SJCRH30 (cell line): Measurements from ENCODE around the gene OR2T1. TPM values are rescaled to one million over a fixed set of nuclear protein-coding genes. Genes with fewer than 3 reads are reported as not detected.
"Not testable (repeated sequence)": the region's sequence is repeated elsewhere in the genome, so short reads cannot be mapped to it uniquely, and the experiment has no call there.

Experiments
- DNase-seq, 2 experiments: peaks; one replicate each; pipeline ENCODE4 v3.0.0-alpha.2; 2015 to 2020
- H3K27ac ChIP-seq: fragments of 250-450 bp; sonication (Bioruptor Pico); 2 replicates; pipeline ENCODE4 v1.5.1; 2020; ENCODE audit warnings: mild to moderate bottlenecking, moderate library complexity
- H3K27me3 ChIP-seq: fragments of 250-450 bp; sonication (Bioruptor Pico); 2 replicates; pipeline ENCODE4 v1.5.1; 2020; ENCODE audit warnings: mild to moderate bottlenecking, moderate library complexity
- H3K36me3 ChIP-seq: fragments of 250-450 bp; sonication (Bioruptor Pico); 2 replicates; pipeline ENCODE4 v1.5.1; 2020; ENCODE audit warnings: mild to moderate bottlenecking, moderate library complexity
- H3K4me1 ChIP-seq: fragments of 250-450 bp; sonication (Bioruptor Pico); 2 replicates; pipeline ENCODE4 v1.5.1; 2020; ENCODE audit warnings: mild to moderate bottlenecking, moderate library complexity
- H3K4me3 ChIP-seq: fragments of 250-450 bp; sonication (Bioruptor Pico); 2 replicates; pipeline ENCODE4 v1.5.1; 2020; ENCODE audit warnings: mild to moderate bottlenecking, moderate library complexity
- H3K9me3 ChIP-seq: fragments of 250-450 bp; sonication (Bioruptor Pico); replicated peaks from 2 replicates; pipeline ENCODE4 v1.5.1; 2020; ENCODE audit warnings: mild to moderate bottlenecking, moderate library complexity
- total RNA-seq: library from RNA; depleted of rRNA; stranded (reverse); fragments of >200 nt; shearing (Covaris generic); gene quantifications from 2 replicates; pipeline ENCODE4 v1.2.3, GENCODE V29; 2014

Gene OR2T1
- total RNA-seq, 1 experiment from 2014 or later: not detected

DNA sequence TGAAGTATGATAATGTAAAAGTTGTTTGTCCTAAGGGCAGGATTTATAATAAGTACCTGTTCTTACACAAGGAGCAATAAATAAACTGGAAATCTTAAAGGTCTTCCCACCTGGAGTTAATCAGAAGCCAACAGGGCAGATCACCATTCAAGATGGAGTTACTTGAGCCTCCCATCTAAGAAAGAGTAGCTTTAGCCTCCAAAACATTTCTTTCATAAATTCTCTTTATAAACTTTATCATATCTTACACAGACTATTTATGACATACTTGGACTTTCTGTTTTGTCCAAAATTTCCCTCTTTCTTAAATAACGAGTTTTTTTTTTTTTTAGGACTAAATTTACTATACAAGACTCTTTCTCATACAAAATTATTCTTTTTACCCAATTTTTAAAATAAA is 18.5 kb downstream of the OR2T1 start:
- no peaks in the 10 kb centered on the region for H3K36me3 ChIP-seq
- H3K4me3 ChIP-seq: no peak overlapping the region
- H3K4me1 ChIP-seq: no peaks in the 10 kb centered on the region
- H3K9me3 ChIP-seq: peaks cover 3% of the 10 kb centered on the region; the same call in 1 of the 2 replicates
- peak in 1 of 2 experiments; percentile 2 for DNase-seq
- H3K27ac ChIP-seq: no peak overlapping the region
- H3K27me3 ChIP-seq: no peaks in the 10 kb centered on the region

- not testable (repeated sequence) for H3K36me3 ChIP-seq, H3K4me1 ChIP-seq, H3K27ac ChIP-seq, H3K9me3 ChIP-seq, H3K27me3 ChIP-seq, H3K4me3 ChIP-seq, DNase-seq
Observed at GRCh38 chr1:248427526-248428191, 24.8 kb downstream of the OR2T1 start.

DNA sequence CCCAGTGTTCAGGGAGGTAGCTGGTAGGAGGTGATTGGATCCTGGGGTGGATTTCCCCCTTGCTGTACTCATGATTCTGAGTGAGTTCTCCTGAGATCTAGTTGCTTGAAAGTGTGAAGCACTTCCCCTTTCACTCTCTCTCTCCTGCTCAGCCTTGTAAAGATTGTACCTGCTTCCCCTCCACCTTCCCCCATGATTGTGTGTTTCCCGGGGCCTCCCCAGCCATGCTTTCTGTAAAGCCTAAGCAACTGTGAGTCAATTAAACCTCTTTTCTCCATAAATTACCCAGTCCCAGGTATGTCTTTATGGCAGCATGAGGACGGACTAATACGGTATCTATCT is 25.3 kb downstream of the OR2T1 start:
- not testable (repeated sequence) for H3K27me3 ChIP-seq, H3K4me1 ChIP-seq, DNase-seq, H3K27ac ChIP-seq, H3K36me3 ChIP-seq, H3K9me3 ChIP-seq, H3K4me3 ChIP-seq

DNA sequence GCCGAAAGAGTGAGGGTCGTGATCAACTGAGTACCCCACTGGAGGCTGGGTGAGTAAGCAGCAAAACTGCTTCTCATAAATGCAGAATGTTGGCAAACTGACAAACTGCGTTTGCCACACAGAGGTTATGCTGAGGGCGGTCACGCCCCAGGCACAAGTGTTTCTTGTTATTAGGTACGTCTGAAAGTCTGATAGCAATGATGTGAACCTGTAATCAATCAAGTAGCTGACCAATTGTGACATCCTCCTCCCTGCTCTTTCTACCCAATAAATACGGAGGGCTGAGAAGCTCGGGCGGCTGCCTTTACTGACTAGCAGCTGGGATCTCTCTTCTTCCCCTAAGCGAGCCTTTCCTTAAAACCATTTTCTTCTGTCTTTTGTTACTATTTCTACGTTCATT is 28.8 kb downstream of the OR2T1 start:
- not testable (repeated sequence) for H3K4me3 ChIP-seq, H3K9me3 ChIP-seq, H3K4me1 ChIP-seq, DNase-seq, H3K27ac ChIP-seq, H3K27me3 ChIP-seq, H3K36me3 ChIP-seq

- not testable (repeated sequence) for H3K9me3 ChIP-seq
Observed at GRCh38 chr1:248432201-248432600, 29.4 kb downstream of the OR2T1 start.

DNA sequence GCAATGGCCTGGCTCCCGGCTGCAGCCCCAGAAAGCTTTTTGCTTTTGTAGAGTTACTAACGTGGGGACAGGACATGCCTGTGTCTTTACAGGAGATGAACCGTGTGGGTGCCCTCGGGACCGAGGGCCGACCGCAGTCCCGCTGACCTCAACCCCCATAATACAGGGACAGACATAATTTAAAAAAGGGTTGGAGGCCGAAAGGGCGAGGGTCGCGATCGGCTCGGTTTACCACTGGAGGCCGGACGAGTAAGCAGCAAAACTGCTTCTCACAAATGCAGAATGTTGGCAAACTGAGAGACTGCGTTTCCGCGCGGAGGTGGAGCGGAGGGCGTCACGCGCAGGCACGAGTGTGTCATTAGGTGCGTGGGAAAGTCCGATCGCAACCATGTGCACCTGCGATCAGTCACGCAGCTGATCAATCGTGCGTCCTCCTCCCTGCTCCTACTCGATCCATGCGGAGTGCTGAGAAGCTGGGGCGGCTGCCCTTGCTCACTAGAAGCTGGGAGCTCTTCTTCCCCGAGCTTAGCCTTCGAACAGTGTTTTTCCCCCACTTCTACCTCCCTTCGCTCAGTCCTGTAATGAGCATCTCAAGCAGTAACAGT is 31.1 kb downstream of the OR2T1 start:
- not testable (repeated sequence) for H3K27ac ChIP-seq, DNase-seq, H3K9me3 ChIP-seq

More at GRCh38 chr1:248432201-248432600, 29.4 kb downstream of the OR2T1 start:
- H3K36me3 ChIP-seq, H3K27ac ChIP-seq, H3K4me1 ChIP-seq, DNase-seq, H3K27me3 ChIP-seq, H3K4me3 ChIP-seq: not testable (repeated sequence)

DNA sequence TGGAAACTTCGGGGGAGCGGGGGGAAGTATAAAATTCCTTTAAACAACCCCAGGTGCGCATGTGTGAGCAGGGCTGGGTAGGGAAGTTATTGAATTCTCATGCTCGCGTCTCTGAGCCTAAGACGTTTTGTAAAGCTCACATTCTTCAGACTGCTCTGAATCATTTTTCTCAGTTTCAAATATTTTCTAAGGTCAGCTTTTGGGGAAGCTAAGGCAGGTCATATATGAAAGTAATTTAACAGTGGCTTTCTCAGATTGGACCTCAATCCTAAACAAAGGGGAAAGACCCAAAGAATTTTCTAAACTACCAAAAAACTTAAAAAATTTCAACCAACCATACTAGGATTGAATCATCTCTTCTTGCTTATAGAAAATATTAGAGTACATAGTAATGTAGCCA is 32.1 kb downstream of the OR2T1 start:
- not testable (repeated sequence) for H3K27ac ChIP-seq, H3K4me3 ChIP-seq, H3K27me3 ChIP-seq, H3K9me3 ChIP-seq, H3K36me3 ChIP-seq, DNase-seq, H3K4me1 ChIP-seq

More for the DNA sequence above, 31.1 kb downstream of the OR2T1 start:
- not testable (repeated sequence) for H3K4me1 ChIP-seq, H3K27me3 ChIP-seq, H3K36me3 ChIP-seq, H3K4me3 ChIP-seq

DNA sequence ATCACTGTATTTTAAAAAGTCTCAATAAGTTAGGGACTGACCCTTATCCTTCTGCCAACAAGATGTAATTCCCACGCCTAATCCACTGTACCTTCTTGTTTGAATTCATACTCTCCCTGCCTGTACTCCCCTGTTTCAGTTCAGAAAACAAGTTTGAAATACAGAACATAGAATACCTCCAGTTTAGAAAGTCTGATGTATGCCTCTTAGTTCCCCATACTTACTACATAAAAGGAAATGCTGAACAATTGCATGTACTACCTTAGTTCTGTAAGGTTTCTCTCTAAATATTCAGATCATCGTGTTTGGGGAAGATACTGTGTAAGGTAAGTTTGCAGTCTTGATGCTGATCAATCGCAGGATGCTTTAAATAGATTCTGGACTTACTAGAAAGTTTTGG is 33.5 kb downstream of the OR2T1 start:
- H3K36me3 ChIP-seq, H3K27me3 ChIP-seq, H3K27ac ChIP-seq, H3K4me1 ChIP-seq, H3K9me3 ChIP-seq, H3K4me3 ChIP-seq, DNase-seq: not testable (repeated sequence)

DNA sequence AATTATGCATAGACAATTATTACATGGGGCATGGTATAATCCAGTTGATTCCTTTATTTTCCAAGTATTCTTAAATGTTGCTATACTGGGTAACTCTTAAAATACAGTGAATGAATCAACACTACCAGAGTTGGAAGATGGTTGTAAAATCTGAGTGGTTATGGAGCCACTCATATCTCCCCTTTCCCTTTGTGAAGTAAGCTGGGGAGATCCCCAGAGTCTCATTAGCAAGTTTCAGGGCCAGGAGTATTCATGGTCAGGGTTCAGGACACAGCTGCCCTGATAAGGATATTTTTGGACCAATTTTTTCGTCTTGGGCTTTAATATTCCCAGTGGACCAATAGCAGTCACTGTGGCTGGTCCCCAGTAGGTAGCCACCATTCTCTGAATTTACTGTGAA is 35.8 kb downstream of the OR2T1 start:
- not testable (repeated sequence) for H3K27ac ChIP-seq, H3K27me3 ChIP-seq, H3K4me3 ChIP-seq, H3K9me3 ChIP-seq, DNase-seq, H3K36me3 ChIP-seq, H3K4me1 ChIP-seq

DNA sequence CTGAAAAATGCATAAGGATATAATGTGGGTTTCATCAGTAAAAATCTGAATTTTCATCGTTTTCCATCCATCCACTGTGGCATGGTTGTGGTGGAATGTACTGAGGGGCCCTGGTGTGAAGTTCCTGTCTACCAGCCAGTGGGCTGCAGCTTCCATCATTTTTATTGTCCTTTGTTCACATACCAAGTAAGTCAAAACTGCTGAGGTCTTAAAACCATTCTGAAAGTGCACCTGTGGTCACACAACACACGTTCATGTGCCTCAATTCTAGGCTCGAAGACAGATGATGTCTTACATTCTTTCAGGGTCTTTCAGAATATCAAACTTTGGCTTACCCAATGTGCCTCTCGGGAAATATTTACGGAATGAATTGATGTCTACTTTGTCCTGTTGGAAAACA is 36.4 kb downstream of the OR2T1 start:
- DNase-seq: not testable (repeated sequence)

DNA sequence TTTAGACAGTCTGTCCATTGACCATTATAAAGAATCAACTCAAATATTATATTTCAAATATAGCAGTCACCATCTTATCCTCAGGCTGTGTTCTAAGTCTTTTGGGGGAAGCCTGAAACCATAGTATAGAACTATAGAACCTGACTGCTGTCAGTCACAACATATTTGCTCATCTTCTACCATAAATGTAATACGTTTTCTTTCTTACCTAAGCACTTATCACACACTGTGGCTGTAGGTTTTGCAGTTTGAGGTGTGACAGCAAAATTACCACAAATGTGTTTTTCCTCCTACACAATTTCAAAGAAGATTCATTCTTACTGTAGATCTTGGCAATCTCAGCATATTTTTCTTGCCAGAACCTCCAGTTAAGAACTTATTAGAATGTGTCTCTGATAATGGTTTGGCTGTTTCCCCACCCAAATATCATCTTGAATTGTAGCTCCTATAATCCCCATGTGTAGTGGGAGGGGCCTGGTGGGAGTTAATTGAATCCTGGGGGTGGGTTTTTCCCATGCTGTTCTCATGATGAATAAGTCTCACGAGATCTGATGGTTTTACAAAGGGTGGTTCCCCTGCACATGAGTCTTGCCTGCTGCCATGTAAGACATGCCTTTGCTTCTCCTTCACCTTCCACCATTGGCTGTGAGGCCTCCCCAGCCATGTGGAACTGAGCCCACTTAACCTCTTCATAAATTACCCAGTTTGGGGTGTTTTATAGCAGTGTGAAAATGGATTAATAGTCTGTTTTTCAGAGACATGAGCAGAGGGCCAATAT is 39.8 kb downstream of the OR2T1 start:
- not testable (repeated sequence) for H3K9me3 ChIP-seq, H3K27ac ChIP-seq, H3K4me3 ChIP-seq, H3K4me1 ChIP-seq, DNase-seq, H3K27me3 ChIP-seq, H3K36me3 ChIP-seq

More for the DNA sequence above, 36.4 kb downstream of the OR2T1 start:
- H3K27ac ChIP-seq, H3K4me3 ChIP-seq, H3K4me1 ChIP-seq, H3K36me3 ChIP-seq, H3K27me3 ChIP-seq, H3K9me3 ChIP-seq: not testable (repeated sequence)

DNA sequence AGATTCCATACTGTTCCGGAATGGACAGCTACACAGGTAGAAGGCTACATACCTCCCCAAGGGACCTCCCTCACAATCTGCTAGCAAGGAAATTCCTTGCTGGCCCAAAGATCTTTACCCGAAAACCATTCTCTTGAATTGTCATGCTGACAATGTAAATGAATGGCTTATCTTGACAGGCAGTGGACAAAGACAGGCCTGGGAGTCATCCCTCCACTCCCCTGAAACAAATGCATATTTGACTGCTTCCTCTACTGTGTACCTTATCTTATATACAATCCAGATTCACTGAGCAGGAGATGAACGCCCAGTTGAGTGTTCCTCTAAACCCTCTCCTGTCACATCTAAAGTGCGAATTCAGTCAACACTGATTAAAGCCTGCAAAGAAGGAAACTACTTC is 41.8 kb downstream of the OR2T1 start:
- H3K36me3 ChIP-seq, H3K4me3 ChIP-seq, H3K27ac ChIP-seq, H3K9me3 ChIP-seq, H3K4me1 ChIP-seq, H3K27me3 ChIP-seq, DNase-seq: not testable (repeated sequence)

DNA sequence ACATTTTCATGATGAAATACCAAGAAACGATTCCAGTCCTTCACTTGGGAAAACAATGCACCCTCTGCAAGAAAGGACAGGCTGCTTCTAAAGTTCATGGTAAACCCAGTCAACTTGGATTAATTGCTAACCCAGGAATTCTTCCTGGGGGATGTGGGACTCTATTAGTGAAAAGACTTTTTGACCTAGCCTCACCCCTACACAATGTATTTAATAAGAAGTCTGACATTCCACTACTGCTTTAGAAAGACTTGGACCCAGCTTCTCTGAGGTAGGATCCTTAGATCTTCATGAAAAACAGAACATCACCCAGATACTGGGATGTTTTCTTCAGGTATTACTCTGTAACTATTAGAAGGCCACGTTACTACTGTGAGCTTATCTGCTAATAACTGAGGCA is 42.6 kb downstream of the OR2T1 start, which contains the start of gene OR2T2:
Gene OR2T2, plus strand, starts transcription at position 239 of the 400 bp plus-strand sequence. CDS start 7,161 bp downstream, outside the sequence.
- not testable (repeated sequence) for H3K27ac ChIP-seq, H3K36me3 ChIP-seq, H3K9me3 ChIP-seq, H3K4me1 ChIP-seq, H3K27me3 ChIP-seq, DNase-seq, H3K4me3 ChIP-seq

DNA sequence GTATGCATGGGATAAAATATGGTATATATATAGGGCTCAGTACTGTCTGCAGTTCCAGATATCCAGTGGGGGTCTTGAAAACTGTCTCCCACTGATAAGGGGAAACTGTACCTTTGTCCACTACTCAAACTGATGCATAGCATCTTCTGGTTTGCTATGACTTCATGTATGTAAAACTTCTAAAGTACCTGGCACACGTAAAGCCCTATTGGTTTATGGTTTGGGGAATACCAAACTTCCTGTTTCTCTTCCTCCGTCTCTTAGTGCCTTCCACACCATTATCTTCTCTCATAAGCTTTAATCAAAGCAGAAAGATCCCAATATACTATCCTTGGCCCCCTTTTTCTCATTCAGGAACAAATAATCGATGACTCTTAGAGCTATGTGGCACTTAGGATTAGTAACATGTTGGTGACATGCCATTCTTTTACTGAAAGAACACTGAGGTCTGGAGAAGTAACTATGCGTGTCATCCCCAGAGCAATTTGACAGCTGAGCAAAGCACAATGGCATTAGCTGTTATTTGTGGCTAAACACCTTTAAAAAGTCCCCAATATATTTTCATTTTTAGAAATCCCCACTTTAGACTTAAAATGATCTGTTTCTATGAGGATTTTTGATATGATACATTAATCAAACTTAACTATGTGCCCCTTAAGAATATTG is 45.7 kb downstream of the OR2T1 start:
- H3K27ac ChIP-seq, H3K27me3 ChIP-seq, H3K9me3 ChIP-seq, H3K4me1 ChIP-seq, H3K36me3 ChIP-seq, H3K4me3 ChIP-seq, DNase-seq: not testable (repeated sequence)

GRCh38 chr1:248449821-248450465 is 47.1 kb downstream of the OR2T1 start:
- not testable (repeated sequence) for H3K27ac ChIP-seq, H3K36me3 ChIP-seq, H3K27me3 ChIP-seq, H3K4me3 ChIP-seq, DNase-seq, H3K9me3 ChIP-seq, H3K4me1 ChIP-seq
